Right atrium auricular region (tissue), 2 donors: Measurements from ENCODE around the gene CCNB3. TPM values are rescaled to one million over a fixed set of nuclear protein-coding genes. Genes with fewer than 3 reads are reported as not detected.

Source experiments
- DNase-seq: peaks from one replicate; pipeline ENCODE4 v3.0.0-alpha.2; 2019; ENCODE audit warnings: low spot score
- H3K27ac ChIP-seq, 2 donors: fragments of 200-600 bp; sonication (generic); 1 replicate in 1 of 2; 2 replicates in 1 of 2; pipeline ENCODE4 v1.5.1; 2016 to 2019
- H3K27me3 ChIP-seq, 2 donors: fragments of 200-600 bp; sonication (generic); one replicate each; pipeline versions ENCODE4 v1.5.1 to v1.6.0; 2017 to 2019
- H3K36me3 ChIP-seq: fragments of 200-600 bp; sonication (generic); one replicate; pipeline ENCODE4 v1.5.1; 2016
- H3K4me1 ChIP-seq, 2 donors: fragments of 200-600 bp; sonication (generic); one replicate each; pipeline versions ENCODE4 v1.5.1 to v1.6.0; 2017 to 2019
- H3K4me3 ChIP-seq, 2 donors: fragments of 200-600 bp; sonication (generic); 1 replicate in 1 of 2; 2 replicates in 1 of 2; pipeline ENCODE4 v1.5.1; 2017 to 2019; ENCODE audit warnings: mild to moderate bottlenecking in 1 of 2, moderate library complexity in 1 of 2
- H3K9me3 ChIP-seq, 2 donors: fragments of 200-600 bp; sonication (generic); one replicate each; pipeline ENCODE4 v1.5.1; 2019
- CTCF ChIP-seq, 2 donors: fragments of 200-600 bp; sonication (generic); IDR thresholded peaks; one replicate each; pipeline ENCODE4 v1.5.1; 2019; ENCODE audit warnings: antibody characterized with exemption in 2 of 2
- total RNA-seq, 2 donors: library from RNA; depleted of rRNA; stranded (reverse); fragments of >200 nt; gene quantifications; one replicate each; pipeline ENCODE4 v1.1.0, GENCODE V29; 2016

Gene CCNB3
- total RNA-seq, result not detected

- peak; percentile 75 for DNase-seq
- H3K9me3 ChIP-seq, result no peaks in the 10 kb centered on the region
- H3K4me1 ChIP-seq, result peaks cover 0 to 8% of the 10 kb centered on the region in 2 donors
- TF ChIP-seq CTCF (IDR thresholded peaks at IDR 0.05), result peak; percentile 42 to 66
- H3K27ac ChIP-seq, result peak within 1 kb of the TSS in 1 of 2 donors; percentile 11
- H3K27me3 ChIP-seq, result no peaks in the 10 kb centered on the region
- no peaks in the 10 kb centered on the region for H3K36me3 ChIP-seq
- H3K4me3 ChIP-seq, result peak within 1 kb of the TSS; percentile 15 to 33
Measured at GRCh38 chrX:50204364-50204899, at the start of gene CCNB3. CCNB3 (plus strand) TSS chrX:50204765; CDS start chrX:50285164, 80,399 bp downstream.

- Histone ChIP-seq H3K9me3 (no peaks in the 10 kb centered on the region), H3K4me1 (no peaks in the 10 kb centered on the region), H3K27ac (no peak overlapping the region), H3K27me3 (no peaks in the 10 kb centered on the region), H3K36me3 (no peaks in the 10 kb centered on the region), H3K4me3 (no peak overlapping the region)
- no peak for DNase-seq
- no peak for TF ChIP-seq CTCF (IDR thresholded peaks at IDR 0.05)
Measured at GRCh38 chrX:50157545-50158135, 46.9 kb upstream of the CCNB3 start.

GRCh38 chrX:50158593-50158992 lies 46.0 kb upstream of the CCNB3 start:
- Histone ChIP-seq H3K4me1 (no peaks in the 10 kb centered on the region), H3K27ac (no peak overlapping the region), H3K36me3 (no peaks in the 10 kb centered on the region), H3K9me3 (no peaks in the 10 kb centered on the region), H3K27me3 (no peaks in the 10 kb centered on the region), H3K4me3 (no peak overlapping the region)
- TF ChIP-seq CTCF (IDR thresholded peaks at IDR 0.05), result no peak
- no peak for DNase-seq

- DNase-seq, result no peak
- Histone ChIP-seq H3K4me1 (no peaks in the 10 kb centered on the region), H3K36me3 (no peaks in the 10 kb centered on the region), H3K4me3 (no peak overlapping the region), H3K27me3 (no peaks in the 10 kb centered on the region), H3K27ac (no peak overlapping the region), H3K9me3 (no peaks in the 10 kb centered on the region)
- no peak for TF ChIP-seq CTCF (IDR thresholded peaks at IDR 0.05)
Measured at GRCh38 chrX:50161127-50161526, 43.4 kb upstream of the CCNB3 start.

- DNase-seq, result no peak
- Histone ChIP-seq H3K27ac (no peak overlapping the region), H3K4me1 (no peaks in the 10 kb centered on the region), H3K4me3 (no peak overlapping the region), H3K27me3 (no peaks in the 10 kb centered on the region), H3K36me3 (no peaks in the 10 kb centered on the region), H3K9me3 (no peaks in the 10 kb centered on the region)
- no peak for TF ChIP-seq CTCF (IDR thresholded peaks at IDR 0.05)
Measured at GRCh38 chrX:50165727-50166126, 38.8 kb upstream of the CCNB3 start.

GRCh38 chrX:50167366-50167765 lies 37.2 kb upstream of the CCNB3 start:
- Histone ChIP-seq H3K36me3 (no peaks in the 10 kb centered on the region), H3K27me3 (no peaks in the 10 kb centered on the region), H3K4me3 (no peak overlapping the region), H3K4me1 (no peaks in the 10 kb centered on the region), H3K27ac (no peak overlapping the region), H3K9me3 (no peaks in the 10 kb centered on the region)
- DNase-seq, result no peak
- TF ChIP-seq CTCF (IDR thresholded peaks at IDR 0.05), result no peak
